Lower lobe of right lung (tissue), 2 donors: ENCODE measurements around the gene CPNE2. TPM values are rescaled to one million over a fixed set of nuclear protein-coding genes. Genes with fewer than 3 reads are reported as not detected.
"Not testable (repeated sequence)": the region's sequence is repeated elsewhere in the genome, so short reads cannot be mapped to it uniquely, and the experiment has no call there.

Experiments used
- ATAC-seq, 2 donors: fragments of 200-7000 bp; cut with Tn5 transposase; one replicate each; pipeline ENCODE4 v1.9.1; 2020 to 2022; ENCODE audit warnings: mild to moderate bottlenecking in 2 of 2, moderate library complexity in 2 of 2
- DNase-seq: peaks from one replicate; pipeline ENCODE4 v3.0.0-alpha.2; 2020
- H3K27ac ChIP-seq: fragments of 200-600 bp; one replicate; pipeline ENCODE4 v1.8.0; 2022
- H3K27me3 ChIP-seq: fragments of 200-600 bp; one replicate; pipeline ENCODE4 v1.8.0; 2022; ENCODE audit warnings: low read depth
- H3K36me3 ChIP-seq: fragments of 200-600 bp; one replicate; pipeline ENCODE4 v1.8.0; 2022; ENCODE audit warnings: mild to moderate bottlenecking
- H3K4me1 ChIP-seq: fragments of 200-600 bp; one replicate; pipeline ENCODE4 v1.8.0; 2022
- H3K4me3 ChIP-seq: fragments of 200-600 bp; one replicate; pipeline ENCODE4 v1.8.0; 2022; ENCODE audit warnings: mild to moderate bottlenecking
- H3K9me3 ChIP-seq: fragments of 200-600 bp; one replicate; pipeline ENCODE4 v1.8.0; 2022
- intact Hi-C: fragments of 100-400 bp; cut with DNase I; formaldehyde crosslinking; loops from one replicate; pipeline ENCODE4 v1.11.0; 2022
- total RNA-seq: library from RNA; stranded (reverse); fragmentation: NEBNext Ultra II Directional; extraction: Animal tissue kit (Norgen Biotek cat#: 25700); gene quantifications from one replicate; pipeline ENCODE4 v1.2.1, GENCODE V29; 2021
- TF ChIP-seq, protein P1 (sequence below): fragments of 200-600 bp; IDR thresholded peaks from one replicate; pipeline ENCODE4 v1.8.0; 2022; ENCODE audit warnings: antibody characterized with exemption, mild to moderate bottlenecking
- donor health status: DM: no; HTN: yes; CAD: no; lungs with severe emphysema.

Gene CPNE2
- total RNA-seq, 1 donor from 2014 or later: 55.3 TPM

- no peak for ATAC-seq
- Histone ChIP-seq H3K27ac (no peak overlapping the region), H3K4me1 (peaks cover 20% of the 10 kb centered on the region), H3K27me3 (no peaks in the 10 kb centered on the region), H3K9me3 (no peaks in the 10 kb centered on the region), H3K4me3 (no peak overlapping the region), H3K36me3 (peaks cover 45% of the 10 kb centered on the region)
- TF ChIP-seq, protein P1, sequence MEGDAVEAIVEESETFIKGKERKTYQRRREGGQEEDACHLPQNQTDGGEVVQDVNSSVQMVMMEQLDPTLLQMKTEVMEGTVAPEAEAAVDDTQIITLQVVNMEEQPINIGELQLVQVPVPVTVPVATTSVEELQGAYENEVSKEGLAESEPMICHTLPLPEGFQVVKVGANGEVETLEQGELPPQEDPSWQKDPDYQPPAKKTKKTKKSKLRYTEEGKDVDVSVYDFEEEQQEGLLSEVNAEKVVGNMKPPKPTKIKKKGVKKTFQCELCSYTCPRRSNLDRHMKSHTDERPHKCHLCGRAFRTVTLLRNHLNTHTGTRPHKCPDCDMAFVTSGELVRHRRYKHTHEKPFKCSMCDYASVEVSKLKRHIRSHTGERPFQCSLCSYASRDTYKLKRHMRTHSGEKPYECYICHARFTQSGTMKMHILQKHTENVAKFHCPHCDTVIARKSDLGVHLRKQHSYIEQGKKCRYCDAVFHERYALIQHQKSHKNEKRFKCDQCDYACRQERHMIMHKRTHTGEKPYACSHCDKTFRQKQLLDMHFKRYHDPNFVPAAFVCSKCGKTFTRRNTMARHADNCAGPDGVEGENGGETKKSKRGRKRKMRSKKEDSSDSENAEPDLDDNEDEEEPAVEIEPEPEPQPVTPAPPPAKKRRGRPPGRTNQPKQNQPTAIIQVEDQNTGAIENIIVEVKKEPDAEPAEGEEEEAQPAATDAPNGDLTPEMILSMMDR: no peak
- intact Hi-C loops: no loop called here
- no peak for DNase-seq
These were observed 34.0 kb upstream of the CPNE2 start for GRCh38 chr16:57058291-57058861.

DNA sequence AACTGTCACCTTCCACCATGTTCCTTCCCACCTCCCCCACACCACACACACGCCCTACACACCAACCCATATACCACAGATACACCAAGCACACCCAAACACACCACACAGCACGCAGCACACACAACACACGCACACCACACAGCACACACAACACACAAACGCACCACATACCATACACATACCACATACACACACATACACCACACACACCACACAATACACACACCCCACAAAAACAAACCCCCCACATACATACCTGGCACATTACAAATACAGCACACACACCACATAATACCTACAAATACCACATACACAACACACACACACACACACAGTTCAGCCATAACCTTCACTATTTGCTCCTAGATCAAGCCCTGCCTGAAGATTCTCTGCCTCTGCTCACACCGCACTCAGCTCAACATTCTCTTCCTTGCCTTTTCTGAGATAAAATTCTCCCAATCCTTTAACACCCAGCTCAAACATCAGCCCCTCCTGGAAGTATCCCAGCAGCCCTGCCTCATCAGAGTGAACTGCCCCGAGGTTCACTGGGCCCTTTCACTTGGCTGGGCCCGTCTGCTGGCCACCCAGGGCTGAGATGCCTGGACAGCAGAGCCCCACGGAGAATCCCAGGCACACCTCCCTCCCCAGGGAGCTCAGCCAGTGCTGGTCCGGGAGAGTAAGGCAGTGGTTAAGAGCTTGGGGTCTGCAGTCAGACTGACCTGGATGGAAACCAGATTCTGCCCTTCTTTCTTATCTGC, 31.9 kb upstream of the CPNE2 start:
- no peak for DNase-seq
- Histone ChIP-seq H3K36me3 (peaks cover 26% of the 10 kb centered on the region), H3K27me3 (no peaks in the 10 kb centered on the region), H3K4me3 (no peak overlapping the region), H3K27ac (peak overlapping the region; percentile 74), H3K4me1 (peaks cover 20% of the 10 kb centered on the region), H3K9me3 (no peaks in the 10 kb centered on the region)
- TF ChIP-seq, protein P1: no peak
- intact Hi-C loops: no loop called here
- peak; percentile 5 to 10 for ATAC-seq

DNA sequence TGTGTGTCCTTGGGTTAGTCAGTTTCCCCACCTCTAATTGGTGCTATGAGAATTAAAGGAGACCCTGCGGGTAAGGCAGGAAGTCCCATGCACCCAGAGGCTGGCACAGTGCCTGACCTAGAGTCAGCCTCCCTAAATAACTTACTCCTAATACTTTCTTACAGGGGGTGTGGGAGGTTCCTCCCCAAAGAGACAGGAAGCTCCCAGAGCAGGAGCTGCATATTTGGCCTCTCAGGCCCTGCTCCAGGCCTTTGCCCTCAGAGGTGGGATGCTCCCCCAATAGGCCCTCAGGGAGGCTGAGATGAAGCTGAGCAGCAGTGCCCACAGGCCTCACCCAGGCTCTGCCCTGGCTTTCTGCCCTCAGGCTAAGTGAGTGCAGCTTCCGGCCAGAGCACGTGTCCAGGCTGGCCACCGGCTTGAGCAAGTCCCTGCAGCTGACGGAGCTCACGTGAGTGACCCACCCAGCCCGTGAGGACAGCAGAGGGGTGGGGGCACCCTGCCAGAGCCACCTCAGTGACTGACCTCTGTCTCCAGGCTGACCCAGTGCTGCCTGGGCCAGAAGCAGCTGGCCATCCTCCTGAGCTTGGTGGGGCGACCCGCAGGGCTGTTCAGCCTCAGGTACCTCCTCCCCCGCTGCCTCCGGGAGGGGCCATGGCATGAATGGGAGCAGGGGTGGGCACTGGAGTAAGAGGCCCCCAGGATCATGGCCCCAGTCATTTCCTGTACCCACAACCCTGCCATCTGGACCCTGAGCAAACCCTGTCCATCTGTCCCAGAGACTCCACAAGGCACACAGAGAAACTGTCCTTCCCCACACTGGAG, 31.1 kb upstream of the CPNE2 start:
- peak; percentile 88 for DNase-seq
- Histone ChIP-seq H3K4me3 (no peak overlapping the region), H3K36me3 (peaks cover 18% of the 10 kb centered on the region), H3K27me3 (no peaks in the 10 kb centered on the region), H3K27ac (peak overlapping the region; percentile 74), H3K9me3 (no peaks in the 10 kb centered on the region), H3K4me1 (peaks cover 20% of the 10 kb centered on the region)
- TF ChIP-seq, protein P1: no peak
- ATAC-seq: peak; percentile 85 to 89
- intact Hi-C loops: no loop called here

GRCh38 chr16:57062329-57062728, 30.1 kb upstream of the CPNE2 start:
- DNase-seq (no peak), ATAC-seq (peak; percentile 10 to 57)
- H3K27me3 ChIP-seq: no peaks in the 10 kb centered on the region
- H3K4me3 ChIP-seq: no peak overlapping the region
- peaks cover 20% of the 10 kb centered on the region for H3K4me1 ChIP-seq
- peak overlapping the region; percentile 74 for H3K27ac ChIP-seq
- intact Hi-C loops: no loop called here
- H3K36me3 ChIP-seq: peaks cover 14% of the 10 kb centered on the region
- H3K9me3 ChIP-seq: no peaks in the 10 kb centered on the region
- TF ChIP-seq, protein P1: no peak

DNA sequence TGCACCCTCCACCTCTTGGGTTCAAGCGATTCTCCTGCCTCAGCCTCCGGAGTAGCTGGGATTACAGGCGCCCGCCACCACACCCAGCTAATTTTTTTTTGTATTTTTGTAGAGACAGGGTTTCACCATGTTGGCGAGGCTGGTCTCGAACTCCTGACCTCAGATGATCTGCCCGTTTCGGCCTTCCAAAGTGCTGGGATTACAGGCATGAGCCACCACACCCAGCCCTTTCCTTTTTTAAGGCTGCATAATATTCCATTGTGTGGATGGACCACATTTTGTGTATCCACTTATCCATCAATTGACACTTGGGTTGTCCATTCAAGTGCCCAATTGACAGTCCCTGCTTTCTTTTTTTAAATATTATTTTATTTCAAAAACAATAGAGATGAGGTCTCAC, 29.2 kb upstream of the CPNE2 start:
- ATAC-seq, H3K27me3 ChIP-seq, DNase-seq, H3K4me3 ChIP-seq, H3K27ac ChIP-seq, H3K9me3 ChIP-seq, intact Hi-C loops: not testable (repeated sequence)
- Histone ChIP-seq H3K4me1 (peaks cover 20% of the 10 kb centered on the region), H3K36me3 (peaks cover 22% of the 10 kb centered on the region)
